CD8-positive, alpha-beta memory T cell (primary cell): Measurements from ENCODE around the gene GRIK4. TPM values are rescaled to one million over a fixed set of nuclear protein-coding genes. Genes with fewer than 3 reads are reported as not detected.
A peak's percentile ranks its signal among the peaks of the same experiment; 100 is the strongest.

Experiments
- CTCF ChIA-PET: fragments of 350-600 bp; sonication (Branson Sonifier 250); formaldehyde crosslinking; loops from one replicate; lab custom pipeline; 2021; ENCODE audit warnings: antibody characterized with exemption; lab: Charles Lee
- POLR2A ChIA-PET: fragments of 350-600 bp; sonication (Branson Sonifier 250); formaldehyde crosslinking; loops from one replicate; lab custom pipeline; 2021; ENCODE audit warnings: antibody characterized with exemption; lab: Charles Lee
- DNase-seq, 5 donors: peaks; one replicate each; pipeline versions ENCODE4 v3.0.0 to v3.0.0-alpha.2; 2020 to 2022; ENCODE audit warnings: mixed read lengths in 1 of 5
- H3K27ac ChIP-seq: one replicate; pipeline ENCODE4 v1.7.0; 2013; ENCODE audit warnings: low read depth, mild to moderate bottlenecking, low read length, moderate library complexity
- H3K27me3 ChIP-seq: 2 replicates; pipeline ENCODE4 v1.7.0; 2013; ENCODE audit warnings: low read length, mild to moderate bottlenecking; ENCODE audit not compliant: insufficient read depth, poor library complexity, severe bottlenecking
- H3K36me3 ChIP-seq: 2 replicates; pipeline ENCODE4 v1.7.0; 2013; ENCODE audit warnings: mild to moderate bottlenecking, low read length, moderate library complexity; ENCODE audit not compliant: insufficient read depth
- H3K4me1 ChIP-seq: 2 replicates; pipeline ENCODE4 v1.7.0; 2013; ENCODE audit warnings: mild to moderate bottlenecking, low read length, moderate library complexity; ENCODE audit not compliant: insufficient read depth
- H3K4me3 ChIP-seq: 2 replicates; pipeline ENCODE4 v1.7.0; 2013; ENCODE audit warnings: mild to moderate bottlenecking, low read length
- H3K9me3 ChIP-seq: 2 replicates; pipeline ENCODE4 v1.7.0; 2013; ENCODE audit warnings: mild to moderate bottlenecking, low read length
- H3K27ac Mint-ChIP-seq, 8 donors: one replicate each; pipeline ENCODE4 v1.8.0; 2020 to 2021; ENCODE audit warnings: mixed read lengths in 8 of 8, mild to moderate bottlenecking in 6 of 8, inconsistent platforms in 3 of 8, moderate library complexity in 3 of 8
- H3K27me3 Mint-ChIP-seq, 2 donors: one replicate each; pipeline ENCODE4 v1.8.0; 2020 to 2021; ENCODE audit warnings: mixed read lengths in 2 of 2, mild to moderate bottlenecking in 1 of 2, moderate library complexity in 1 of 2
- H3K36me3 Mint-ChIP-seq, 3 donors: one replicate each; pipeline ENCODE4 v1.8.0; 2020 to 2021; ENCODE audit warnings: mixed read lengths in 3 of 3, inconsistent platforms in 1 of 3, mild to moderate bottlenecking in 1 of 3
- H3K4me1 Mint-ChIP-seq, 3 donors: one replicate each; pipeline ENCODE4 v1.8.0; 2020 to 2021; ENCODE audit warnings: mixed read lengths in 3 of 3, inconsistent platforms in 1 of 3, mild to moderate bottlenecking in 1 of 3
- H3K4me3 Mint-ChIP-seq, 7 donors: one replicate each; pipeline ENCODE4 v1.8.0; 2020 to 2021; ENCODE audit warnings: mixed read lengths in 7 of 7, mild to moderate bottlenecking in 6 of 7, moderate library complexity in 4 of 7, inconsistent platforms in 2 of 7
- H3K9me3 Mint-ChIP-seq, 5 donors: one replicate each; pipeline ENCODE4 v1.8.0; 2020 to 2022; ENCODE audit warnings: mixed read lengths in 5 of 5, mild to moderate bottlenecking in 3 of 5, moderate library complexity in 2 of 5, inconsistent platforms in 1 of 5
- polyA plus RNA-seq: library from polyadenylated mRNA; unstranded; fragments of 300-500 nt; fragmentation: Illumina TruSeq; gene quantifications from one replicate; pipeline ENCODE4 v1.2.3, GENCODE V29; 2021
- total RNA-seq, 2 experiments: library from RNA; stranded (reverse); gene quantifications; one replicate each; pipeline ENCODE4 v1.2.3, GENCODE V29; 2021

Gene GRIK4
- total and polyA plus RNA-seq, 3 experiments from 2014 or later = 0.07 TPM; not detected in 2

DNA sequence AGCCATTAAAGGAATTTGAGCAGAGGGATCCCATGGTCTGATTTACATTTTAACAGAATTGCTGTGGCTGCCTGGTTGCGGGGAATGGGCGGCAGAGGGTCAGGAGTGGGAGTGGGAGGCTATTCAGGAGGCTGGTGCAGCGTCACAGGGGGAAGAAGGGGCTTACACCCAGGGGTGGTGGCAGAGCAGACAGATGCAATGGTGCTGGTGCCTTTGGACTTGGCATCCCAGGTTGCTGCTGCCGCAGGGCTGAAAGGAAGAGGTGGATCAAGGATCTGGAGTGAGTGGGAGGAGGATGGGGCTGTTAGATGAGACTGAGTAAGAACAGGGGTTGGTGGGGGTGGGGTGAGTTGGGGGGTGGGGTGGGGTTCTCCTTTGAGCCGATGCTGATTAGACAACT lies 38.5 kb downstream of the GRIK4 start:
- ChIA-PET CTCF (no interaction called here), POLR2A (no interaction called here)
- Histone ChIP-seq H3K27ac (no peak overlapping the region), H3K36me3 (no peaks in the 10 kb centered on the region), H3K9me3 (no peaks in the 10 kb centered on the region), H3K4me3 (no peak overlapping the region), H3K4me1 (no peaks in the 10 kb centered on the region), H3K27me3 (no peaks in the 10 kb centered on the region)
- H3K27ac Mint-ChIP-seq = no peak overlapping the region
- no peaks in the 10 kb centered on the region for H3K36me3 Mint-ChIP-seq
- H3K9me3 Mint-ChIP-seq = no peaks in the 10 kb centered on the region
- peaks cover 14 to 35% of the 10 kb centered on the region in 2 donors for H3K27me3 Mint-ChIP-seq
- no peak for DNase-seq
- peaks cover 0 to 8% (median 4%) of the 10 kb centered on the region in 3 donors for H3K4me1 Mint-ChIP-seq
- no peak overlapping the region for H3K4me3 Mint-ChIP-seq

DNA sequence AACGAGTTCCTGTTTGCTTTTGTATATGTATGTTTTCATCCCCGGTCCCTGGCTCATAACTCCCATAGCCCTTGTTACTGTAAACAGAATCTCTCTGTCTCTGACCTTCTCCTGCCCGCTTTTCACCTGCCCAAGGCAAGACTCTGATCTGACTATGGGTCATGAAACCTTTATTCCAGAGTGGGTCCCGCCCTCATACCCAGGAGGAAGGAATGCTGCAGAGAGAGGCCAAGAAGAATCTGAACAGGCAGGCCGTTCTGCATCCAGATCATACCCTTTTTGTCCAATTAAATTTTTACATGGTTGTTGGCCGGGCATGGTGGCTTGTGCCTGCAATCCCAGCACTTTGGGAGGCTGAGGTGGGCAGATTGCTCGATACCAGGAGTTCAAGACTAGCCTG lies 39.6 kb downstream of the GRIK4 start:
- Histone ChIP-seq H3K27me3 (no peaks in the 10 kb centered on the region), H3K4me1 (no peaks in the 10 kb centered on the region), H3K27ac (no peak overlapping the region), H3K4me3 (no peak overlapping the region), H3K36me3 (no peaks in the 10 kb centered on the region), H3K9me3 (no peaks in the 10 kb centered on the region)
- Mint-ChIP-seq H3K9me3 (no peaks in the 10 kb centered on the region), H3K4me1 (no peaks in the 10 kb centered on the region), H3K27me3 (peaks cover 16 to 44% of the 10 kb centered on the region in 2 donors), H3K4me3 (no peak overlapping the region), H3K36me3 (no peaks in the 10 kb centered on the region), H3K27ac (no peak overlapping the region)
- ChIA-PET POLR2A (no interaction called here), CTCF (no interaction called here)
- DNase-seq = no peak

DNA sequence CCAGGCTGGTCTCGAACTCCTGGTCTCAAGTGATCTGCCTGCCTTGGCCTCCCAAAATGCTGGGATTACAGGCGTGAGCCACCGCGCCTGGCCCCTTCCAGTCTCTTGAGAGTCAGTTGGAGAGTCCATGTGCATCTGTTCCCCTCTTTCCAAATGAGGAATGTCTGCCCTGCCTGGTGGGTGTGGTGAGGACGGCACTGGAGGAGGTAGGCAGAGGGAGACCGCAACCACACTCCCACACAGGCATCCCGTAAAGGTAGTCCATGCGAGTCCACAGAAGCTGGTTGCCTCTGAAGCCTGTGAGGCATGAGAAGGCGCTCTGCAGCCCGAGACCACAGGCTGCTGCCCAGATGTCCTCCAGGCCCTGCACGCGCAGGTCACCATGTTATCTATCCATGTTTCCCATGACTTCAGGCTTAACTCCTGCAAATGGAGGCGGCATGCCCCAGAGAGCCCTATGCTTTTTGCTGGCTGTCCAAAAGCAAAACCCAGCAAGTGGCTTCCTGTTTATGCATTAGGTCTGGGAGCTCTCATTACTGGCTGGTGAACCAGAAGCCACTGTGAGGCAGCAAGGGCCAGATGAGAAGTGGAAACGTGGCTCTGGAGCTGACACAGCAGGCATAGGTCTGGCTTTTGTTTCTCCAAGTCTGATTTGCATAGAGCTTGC lies 43.4 kb downstream of the GRIK4 start:
- ChIA-PET POLR2A (no interaction called here), CTCF (no interaction called here)
- Histone ChIP-seq H3K27ac (no peak overlapping the region), H3K9me3 (no peaks in the 10 kb centered on the region), H3K27me3 (no peaks in the 10 kb centered on the region), H3K4me1 (no peaks in the 10 kb centered on the region), H3K36me3 (no peaks in the 10 kb centered on the region), H3K4me3 (no peak overlapping the region)
- H3K27me3 Mint-ChIP-seq = peaks cover 14 to 18% of the 10 kb centered on the region in 2 donors
- no peaks in the 10 kb centered on the region for H3K4me1 Mint-ChIP-seq
- H3K4me3 Mint-ChIP-seq = no peak overlapping the region
- H3K36me3 Mint-ChIP-seq = no peaks in the 10 kb centered on the region
- no peaks in the 10 kb centered on the region for H3K9me3 Mint-ChIP-seq
- H3K27ac Mint-ChIP-seq = peak overlapping the region in 1 of 8 donors; percentile 33
- no peak for DNase-seq

DNA sequence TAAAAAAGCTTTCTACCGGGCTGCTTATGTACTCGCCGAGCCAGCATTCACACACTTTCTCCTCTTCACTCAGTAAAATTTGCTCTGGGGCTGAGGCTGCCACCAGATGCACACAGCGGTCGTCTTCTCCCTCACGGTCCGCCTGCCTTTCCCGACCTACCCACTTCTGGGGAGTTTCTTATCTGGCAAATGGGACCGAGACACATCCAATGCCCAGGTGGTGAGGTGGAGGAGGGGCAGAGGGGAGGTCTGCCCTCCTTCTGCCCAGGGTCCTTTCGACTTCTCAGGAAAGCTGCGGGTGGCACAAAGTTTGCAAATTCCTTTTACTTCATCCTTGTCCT lies 43.9 kb downstream of the GRIK4 start:
- Histone ChIP-seq H3K9me3 (no peaks in the 10 kb centered on the region), H3K27me3 (no peaks in the 10 kb centered on the region), H3K4me1 (no peaks in the 10 kb centered on the region), H3K36me3 (no peaks in the 10 kb centered on the region), H3K27ac (no peak overlapping the region), H3K4me3 (no peak overlapping the region)
- Mint-ChIP-seq H3K27me3 (peaks cover 14 to 15% of the 10 kb centered on the region in 2 donors), H3K36me3 (no peaks in the 10 kb centered on the region), H3K4me1 (no peaks in the 10 kb centered on the region), H3K27ac (no peak overlapping the region), H3K9me3 (no peaks in the 10 kb centered on the region), H3K4me3 (no peak overlapping the region)
- CTCF ChIA-PET = no interaction called here
- POLR2A ChIA-PET = no interaction called here
- no peak for DNase-seq

GRCh38 chr11:120556797-120557196 lies 45.2 kb downstream of the GRIK4 start:
- H3K4me1 Mint-ChIP-seq = no peaks in the 10 kb centered on the region
- Histone ChIP-seq H3K9me3 (no peaks in the 10 kb centered on the region), H3K4me1 (no peaks in the 10 kb centered on the region), H3K27ac (no peak overlapping the region), H3K36me3 (no peaks in the 10 kb centered on the region), H3K27me3 (no peaks in the 10 kb centered on the region), H3K4me3 (no peak overlapping the region)
- DNase-seq = no peak
- H3K27ac Mint-ChIP-seq = no peak overlapping the region
- peaks cover 11 to 25% of the 10 kb centered on the region in 2 donors for H3K27me3 Mint-ChIP-seq
- H3K4me3 Mint-ChIP-seq = no peak overlapping the region
- CTCF ChIA-PET = no interaction called here
- no peaks in the 10 kb centered on the region for H3K36me3 Mint-ChIP-seq
- no peaks in the 10 kb centered on the region for H3K9me3 Mint-ChIP-seq
- POLR2A ChIA-PET = no interaction called here

DNA sequence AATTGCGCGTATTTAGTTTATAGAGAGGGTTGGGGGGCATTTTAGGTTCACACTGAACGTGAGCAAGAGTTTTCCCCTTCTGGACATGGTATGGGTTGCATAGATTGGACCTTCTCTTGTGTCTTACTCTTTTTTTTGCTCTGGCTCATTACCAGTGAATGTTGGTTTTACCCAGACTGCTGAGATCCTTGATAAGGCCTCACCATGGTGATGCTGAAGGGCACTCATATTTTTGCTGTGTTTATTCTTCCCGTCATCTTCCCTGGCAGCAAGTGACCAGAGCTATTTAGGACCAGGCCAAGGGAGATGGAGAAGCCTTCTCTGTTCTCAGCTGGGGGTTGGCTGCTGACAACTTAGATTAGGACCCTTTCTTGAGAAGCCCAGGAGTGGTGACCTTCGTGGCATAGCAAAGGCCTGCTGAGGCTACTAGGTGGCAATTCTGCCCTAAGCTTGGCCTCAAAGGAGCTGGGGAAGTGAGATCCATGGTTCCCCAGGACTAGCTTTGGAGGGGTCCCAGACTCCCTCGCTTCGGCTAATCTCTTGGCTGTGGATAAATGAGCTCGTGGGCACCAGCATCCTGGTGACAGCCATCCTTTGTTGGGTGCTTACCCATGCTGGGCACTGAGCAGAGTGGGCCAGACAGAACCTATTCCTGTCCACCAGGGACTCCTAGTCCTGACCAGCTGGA lies 47.3 kb downstream of the GRIK4 start:
- Histone ChIP-seq H3K27me3 (peaks cover 6% of the 10 kb centered on the region), H3K27ac (no peak overlapping the region), H3K9me3 (no peaks in the 10 kb centered on the region), H3K4me3 (no peak overlapping the region), H3K4me1 (no peaks in the 10 kb centered on the region), H3K36me3 (no peaks in the 10 kb centered on the region)
- no peak for DNase-seq
- Mint-ChIP-seq H3K27ac (no peak overlapping the region), H3K9me3 (no peaks in the 10 kb centered on the region), H3K27me3 (peaks cover 11 to 41% of the 10 kb centered on the region in 2 donors), H3K36me3 (no peaks in the 10 kb centered on the region), H3K4me3 (no peak overlapping the region), H3K4me1 (no peaks in the 10 kb centered on the region)
- ChIA-PET CTCF (no interaction called here), POLR2A (no interaction called here)

GRCh38 chr11:120561286-120561685 lies 49.7 kb downstream of the GRIK4 start:
- H3K4me3 Mint-ChIP-seq = no peak overlapping the region
- no peak overlapping the region for H3K4me3 ChIP-seq
- ChIA-PET POLR2A (no interaction called here), CTCF (no interaction called here)
- no peaks in the 10 kb centered on the region for H3K36me3 ChIP-seq
- H3K9me3 ChIP-seq = no peaks in the 10 kb centered on the region
- no peaks in the 10 kb centered on the region for H3K4me1 ChIP-seq
- peaks cover 0 to 3% (median 0%) of the 10 kb centered on the region in 3 donors for H3K36me3 Mint-ChIP-seq
- peaks cover 6% of the 10 kb centered on the region in 3 donors for H3K4me1 Mint-ChIP-seq
- H3K27ac Mint-ChIP-seq = no peak overlapping the region
- no peaks in the 10 kb centered on the region for H3K9me3 Mint-ChIP-seq
- no peak overlapping the region for H3K27ac ChIP-seq
- H3K27me3 Mint-ChIP-seq = peaks cover 22 to 45% of the 10 kb centered on the region in 2 donors
- peaks cover 12% of the 10 kb centered on the region for H3K27me3 ChIP-seq
- no peak for DNase-seq

- peaks cover 0 to 4% (median 0%) of the 10 kb centered on the region in 3 donors for H3K36me3 Mint-ChIP-seq
- peaks cover 6% of the 10 kb centered on the region in 3 donors for H3K4me1 Mint-ChIP-seq
- H3K9me3 ChIP-seq = no peaks in the 10 kb centered on the region
- H3K4me3 ChIP-seq = no peak overlapping the region
- H3K4me1 ChIP-seq = no peaks in the 10 kb centered on the region
- H3K27me3 ChIP-seq = peaks cover 12% of the 10 kb centered on the region
- no peak for DNase-seq
- ChIA-PET POLR2A (no interaction called here), CTCF (no interaction called here)
- peaks cover 22 to 56% of the 10 kb centered on the region in 2 donors for H3K27me3 Mint-ChIP-seq
- H3K36me3 ChIP-seq = no peaks in the 10 kb centered on the region
- H3K9me3 Mint-ChIP-seq = no peaks in the 10 kb centered on the region
- H3K4me3 Mint-ChIP-seq = no peak overlapping the region
- no peak overlapping the region for H3K27ac ChIP-seq
- no peak overlapping the region for H3K27ac Mint-ChIP-seq
Observed at GRCh38 chr11:120562806-120563425, 51.4 kb downstream of the GRIK4 start.
